GM12864 (cell line): ENCODE data around the gene ARMS2.

ENCODE experiments used
- DNase-seq: peaks from one replicate; pipeline ENCODE4 v3.0.0-alpha.2; 2011; ENCODE audit warnings: low read depth
- H3K4me3 ChIP-seq: 2 replicates; pipeline ENCODE4 v1.5.1; 2011; ENCODE audit warnings: mild to moderate bottlenecking, low read depth, low read length, control low read depth
- TF ChIP-seq, protein P1 (sequence below): IDR thresholded peaks from 2 replicates; pipeline ENCODE4 v1.5.1; 2011; ENCODE audit warnings: low read depth, mild to moderate bottlenecking, moderate library complexity, low read length, control low read depth, inconsistent platforms; ENCODE audit errors: missing control alignments

Gene ARMS2

DNA sequence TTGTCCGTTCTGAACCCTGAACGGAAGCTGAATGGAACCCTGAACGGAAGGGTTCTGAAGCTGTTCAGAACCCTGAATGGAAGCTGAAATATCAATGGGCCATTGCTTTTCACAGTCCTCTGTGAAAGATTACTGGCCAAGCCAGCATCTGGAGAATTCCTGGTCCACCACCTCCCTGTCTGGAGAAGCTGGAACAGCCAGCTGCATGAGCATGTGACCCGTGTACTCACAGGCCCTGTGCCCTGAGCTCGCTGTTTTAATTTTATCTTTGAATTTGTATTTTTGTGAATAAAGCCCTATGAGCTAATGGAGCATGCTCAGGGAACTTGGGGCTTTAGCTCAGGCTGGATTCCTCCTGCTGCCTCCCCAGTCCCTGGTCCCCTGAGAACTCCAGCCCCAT, 44.1 kb downstream of the ARMS2 start:
- no peak overlapping the region for H3K4me3 ChIP-seq
- TF ChIP-seq, protein P1, sequence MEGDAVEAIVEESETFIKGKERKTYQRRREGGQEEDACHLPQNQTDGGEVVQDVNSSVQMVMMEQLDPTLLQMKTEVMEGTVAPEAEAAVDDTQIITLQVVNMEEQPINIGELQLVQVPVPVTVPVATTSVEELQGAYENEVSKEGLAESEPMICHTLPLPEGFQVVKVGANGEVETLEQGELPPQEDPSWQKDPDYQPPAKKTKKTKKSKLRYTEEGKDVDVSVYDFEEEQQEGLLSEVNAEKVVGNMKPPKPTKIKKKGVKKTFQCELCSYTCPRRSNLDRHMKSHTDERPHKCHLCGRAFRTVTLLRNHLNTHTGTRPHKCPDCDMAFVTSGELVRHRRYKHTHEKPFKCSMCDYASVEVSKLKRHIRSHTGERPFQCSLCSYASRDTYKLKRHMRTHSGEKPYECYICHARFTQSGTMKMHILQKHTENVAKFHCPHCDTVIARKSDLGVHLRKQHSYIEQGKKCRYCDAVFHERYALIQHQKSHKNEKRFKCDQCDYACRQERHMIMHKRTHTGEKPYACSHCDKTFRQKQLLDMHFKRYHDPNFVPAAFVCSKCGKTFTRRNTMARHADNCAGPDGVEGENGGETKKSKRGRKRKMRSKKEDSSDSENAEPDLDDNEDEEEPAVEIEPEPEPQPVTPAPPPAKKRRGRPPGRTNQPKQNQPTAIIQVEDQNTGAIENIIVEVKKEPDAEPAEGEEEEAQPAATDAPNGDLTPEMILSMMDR: no peak
- no peak for DNase-seq

DNA sequence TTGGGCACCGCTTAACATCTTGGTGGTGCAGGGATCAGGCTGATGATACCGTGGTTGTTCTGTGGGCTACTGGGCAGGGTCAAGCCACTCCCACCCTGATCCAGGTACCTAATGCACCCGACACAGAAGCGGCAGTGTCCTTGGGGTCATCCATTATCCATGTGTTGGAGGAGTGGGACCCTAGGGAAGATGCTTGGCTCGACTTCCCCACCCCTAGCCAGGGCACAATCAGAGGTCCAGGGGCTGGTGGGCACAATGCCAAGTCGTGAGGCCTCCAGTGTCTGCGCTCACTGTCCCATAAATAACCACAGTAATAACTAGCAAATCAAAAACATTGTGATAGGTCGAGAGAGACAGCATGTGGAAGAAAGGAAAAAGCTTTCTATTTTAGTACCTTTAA, 44.6 kb downstream of the ARMS2 start:
- TF ChIP-seq, protein P1: no peak
- no peak for DNase-seq
- H3K4me3 ChIP-seq: no peak overlapping the region

DNA sequence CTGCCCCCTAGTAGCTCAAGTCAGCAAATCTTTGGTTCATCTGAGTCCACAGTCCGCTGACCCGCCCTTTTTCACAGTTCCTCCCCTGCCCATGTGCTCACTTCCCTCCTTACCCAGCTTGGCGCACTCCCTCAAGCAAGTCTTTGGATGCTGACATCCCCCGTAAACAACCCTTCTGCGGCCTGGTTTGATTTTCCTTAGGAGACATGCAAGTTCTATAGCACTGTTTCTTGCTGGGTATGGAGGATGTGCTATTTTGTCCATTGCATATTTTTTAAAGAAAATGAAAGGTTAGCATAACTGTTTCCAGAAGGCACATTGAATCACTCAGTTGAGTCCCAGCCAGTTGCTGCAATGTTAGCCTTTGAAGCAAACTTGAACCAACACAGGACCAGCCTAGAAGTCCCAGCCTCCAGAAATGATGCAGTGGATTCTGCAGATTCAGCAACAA, 45.1 kb downstream of the ARMS2 start:
- no peak overlapping the region for H3K4me3 ChIP-seq
- TF ChIP-seq, protein P1: no peak
- DNase-seq: no peak

DNA sequence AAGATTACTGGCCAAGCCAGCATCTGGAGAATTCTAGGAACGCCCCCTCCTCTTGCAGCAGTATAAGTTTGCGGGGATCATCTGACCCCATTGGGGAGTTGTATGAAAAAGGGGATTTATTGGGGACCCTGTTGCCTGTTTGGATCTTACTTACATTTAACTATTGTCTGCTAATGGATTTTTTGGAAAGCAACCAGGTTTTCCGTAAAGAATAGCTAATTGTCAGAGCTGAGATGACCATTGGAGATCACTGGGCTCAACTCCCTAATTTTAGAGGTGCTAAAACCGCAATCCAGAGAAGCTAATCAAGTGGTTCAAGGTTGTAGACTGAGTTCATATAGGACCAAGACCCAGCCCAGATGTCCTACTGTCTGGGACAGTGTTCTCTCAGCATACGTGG, 45.7 kb downstream of the ARMS2 start:
- TF ChIP-seq, protein P1: no peak
- no peak overlapping the region for H3K4me3 ChIP-seq
- DNase-seq: no peak

DNA sequence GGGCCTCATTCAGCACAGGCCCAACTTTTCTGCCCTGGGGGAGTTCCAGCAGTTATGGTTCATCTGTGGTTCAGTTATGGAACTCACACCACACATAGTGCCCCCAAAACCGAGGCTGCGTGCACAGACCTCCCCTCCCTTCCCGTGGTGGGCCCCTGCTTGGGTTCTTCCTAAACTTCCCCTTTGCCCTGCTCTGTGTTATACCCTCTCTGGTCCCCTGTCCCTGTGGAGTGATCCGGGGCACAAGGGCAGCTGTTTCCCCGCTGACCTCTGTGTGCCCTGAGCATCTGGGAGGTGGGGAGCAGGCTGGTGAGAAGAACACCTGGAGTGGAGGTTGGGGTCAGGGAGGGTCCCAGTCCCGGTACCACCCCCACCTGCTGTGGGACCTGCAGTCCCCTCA, 46.3 kb downstream of the ARMS2 start:
- no peak overlapping the region for H3K4me3 ChIP-seq
- TF ChIP-seq, protein P1: no peak
- no peak for DNase-seq

DNA sequence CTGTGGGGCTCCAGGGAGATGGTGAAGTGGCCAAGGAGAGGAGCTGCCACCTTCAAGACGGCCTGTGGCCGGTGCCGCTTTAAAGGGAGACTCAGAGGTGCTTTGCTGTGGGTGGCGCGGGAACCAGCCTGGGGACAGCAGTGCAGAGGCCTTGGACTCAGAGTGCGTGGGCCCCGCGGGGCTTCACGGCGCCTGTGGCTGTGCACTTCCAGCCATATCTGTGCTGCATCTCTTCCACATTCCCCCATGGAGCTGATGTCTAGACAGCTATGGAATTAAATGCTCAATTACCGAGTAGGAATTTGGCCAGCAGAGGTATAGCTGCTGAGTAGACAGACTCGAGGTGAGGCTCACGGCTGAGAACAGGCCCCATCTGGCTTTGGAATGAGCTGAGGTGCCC, 48.6 kb downstream of the ARMS2 start:
- no peak for DNase-seq
- TF ChIP-seq, protein P1: no peak
- H3K4me3 ChIP-seq: no peak overlapping the region

DNA sequence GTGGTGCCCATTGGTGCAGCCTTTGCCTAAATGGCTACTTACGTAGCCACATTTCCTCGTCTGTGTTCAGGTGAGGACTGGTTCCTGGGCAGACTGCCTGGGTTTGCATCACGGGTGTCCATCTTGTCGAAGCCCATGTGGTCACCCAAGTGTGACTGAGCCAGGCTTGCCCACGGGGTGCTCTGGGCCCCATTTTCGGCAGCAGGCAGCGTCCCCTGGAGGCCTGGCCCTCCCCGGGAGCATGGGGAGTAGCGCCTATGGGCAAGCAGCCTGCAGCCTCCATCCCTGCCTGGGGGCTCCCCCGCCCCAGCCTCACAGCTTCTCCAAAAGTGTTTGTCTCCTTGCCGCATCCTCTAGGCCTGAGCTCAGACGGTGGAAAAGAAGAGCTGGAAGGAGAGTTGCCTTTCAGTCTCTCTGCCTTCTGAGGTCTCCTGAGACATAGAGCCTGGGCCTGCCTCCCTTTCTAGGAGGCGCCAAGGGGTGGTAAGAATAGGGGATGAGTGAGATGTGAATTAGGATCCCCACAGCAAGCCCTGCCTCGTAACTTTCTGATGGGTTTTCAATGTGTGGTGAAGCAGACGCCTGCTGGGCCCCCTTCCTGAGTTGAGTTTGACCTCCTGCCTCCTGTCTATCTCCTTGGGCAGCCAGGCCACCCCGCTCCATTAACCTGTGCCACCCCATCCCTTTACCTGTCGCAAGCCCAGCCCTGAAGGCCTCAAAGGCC, 49.6 kb downstream of the ARMS2 start:
- no peak overlapping the region for H3K4me3 ChIP-seq
- DNase-seq: no peak
- TF ChIP-seq, protein P1: no peak
